ENCODE data around the gene TAC4.
A peak's percentile ranks its signal among the peaks of the same experiment; 100 is the strongest.

Gene TAC4, protein sequence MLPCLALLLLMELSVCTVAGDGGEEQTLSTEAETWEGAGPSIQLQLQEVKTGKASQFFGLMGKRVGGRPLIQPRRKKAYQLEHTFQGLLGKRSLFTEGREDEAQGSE

DNA sequence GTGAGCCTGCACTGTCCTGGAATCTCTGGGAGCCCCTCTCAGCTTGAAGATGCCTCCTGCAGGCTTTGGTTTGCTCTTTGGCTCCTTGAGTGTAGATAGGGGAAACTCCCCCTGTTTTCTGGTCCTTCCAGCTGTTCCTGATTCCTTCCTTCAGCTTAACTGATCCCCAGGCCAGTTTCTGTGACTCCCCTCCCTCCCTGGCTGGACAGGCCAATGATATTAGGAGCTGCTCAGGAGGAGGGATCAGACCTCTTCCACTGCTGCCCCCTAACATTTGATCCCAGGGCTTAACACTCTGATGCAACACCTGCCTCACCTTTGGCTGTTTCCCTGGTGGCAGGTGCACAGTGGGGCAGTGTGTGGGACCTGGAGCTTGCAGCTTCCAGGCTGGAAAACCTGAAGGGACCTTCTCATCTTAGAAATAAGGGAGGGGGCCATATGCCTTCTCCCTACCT is at the start of gene TAC4:
TSS of gene TAC4 (minus strand) at position 51 of the 455 bp plus-strand sequence. CDS start 52 bp downstream, outside the sequence.
- DNase-seq = no peak

DNA sequence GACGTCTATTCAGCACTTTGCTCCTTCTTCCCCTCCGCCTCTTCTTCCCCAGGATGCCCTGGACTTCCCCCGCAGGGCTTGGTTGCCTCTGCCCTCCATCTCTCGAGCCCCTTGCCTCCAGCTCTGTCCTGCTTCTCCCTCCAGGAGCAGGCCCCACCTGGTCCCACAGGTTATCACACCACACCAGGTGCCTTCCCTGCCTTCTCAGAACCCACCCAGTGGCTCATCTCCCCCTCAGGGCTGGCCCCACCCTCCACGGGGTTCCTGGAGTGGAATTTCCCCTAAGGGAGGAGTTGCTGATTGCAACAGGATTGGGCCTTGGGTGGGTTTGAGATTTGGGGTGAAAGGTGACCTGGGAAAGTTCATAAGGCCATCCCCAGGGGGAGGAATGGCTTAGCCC is 49.0 kb upstream of the TAC4 start:
- DNase-seq = no peak

DNA sequence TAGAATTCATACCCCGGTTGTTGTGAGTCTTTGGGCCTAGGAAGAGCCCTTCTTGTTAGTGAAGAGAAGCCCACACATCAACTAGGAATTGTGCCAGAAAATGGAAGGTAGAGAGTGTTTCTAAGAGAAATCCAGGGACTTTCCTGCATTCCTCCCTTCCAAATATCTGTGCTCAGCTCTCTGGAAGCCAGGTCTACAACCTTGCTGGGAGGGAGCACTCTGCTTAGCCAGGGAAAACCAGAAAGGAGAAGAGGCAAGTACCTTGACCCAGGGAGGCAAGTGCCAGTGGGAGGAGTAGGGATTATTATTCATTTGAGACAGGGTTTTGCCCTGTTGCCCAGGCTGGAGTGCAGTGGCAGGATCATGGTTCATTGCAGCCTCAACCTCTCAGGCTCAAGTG is 48.4 kb upstream of the TAC4 start:
- no peak for DNase-seq

- DNase-seq = no peak
Observed at GRCh38 chr17:49895812-49896211, 47.9 kb upstream of the TAC4 start.

GRCh38 chr17:49894761-49895160 is 46.9 kb upstream of the TAC4 start:
- no peak for DNase-seq

DNA sequence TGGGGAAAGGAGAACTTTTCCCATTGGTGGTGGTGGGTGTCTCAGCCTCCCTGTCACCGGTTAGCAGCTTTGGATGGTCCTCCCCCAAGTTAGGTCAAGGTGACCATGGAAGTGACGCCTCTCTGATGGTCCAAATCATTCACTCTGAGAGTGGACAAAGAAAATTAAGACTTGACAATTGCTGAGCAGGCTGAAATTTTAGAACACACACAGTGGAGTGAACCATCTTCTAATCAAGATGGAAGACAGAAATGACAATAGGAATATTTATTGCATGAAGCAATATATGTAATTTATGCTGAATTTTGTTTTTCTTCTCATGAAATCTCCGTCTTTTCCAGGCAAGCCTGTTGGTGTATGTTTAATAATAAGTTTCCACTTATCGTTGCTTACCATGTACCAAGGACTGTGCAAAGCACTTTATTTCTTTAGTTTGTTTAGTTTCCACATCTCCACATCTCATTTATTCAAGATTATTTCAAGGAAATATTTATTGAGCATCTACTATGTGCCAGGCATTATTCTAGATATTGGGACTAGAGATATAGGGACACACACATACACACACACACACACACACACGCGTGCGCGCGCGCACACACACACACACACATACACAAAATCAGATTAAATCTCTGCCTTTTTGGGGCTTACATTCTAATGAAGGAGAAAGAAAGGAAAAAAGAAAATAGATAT is 44.0 kb upstream of the TAC4 start:
- DNase-seq = no peak

GRCh38 chr17:49891271-49891670 is 43.4 kb upstream of the TAC4 start:
- DNase-seq = no peak

- DNase-seq = no peak
Observed at GRCh38 chr17:49890852-49891251, 43.0 kb upstream of the TAC4 start.

- DNase-seq = no peak
Observed at GRCh38 chr17:49890077-49890821, 42.4 kb upstream of the TAC4 start.

DNA sequence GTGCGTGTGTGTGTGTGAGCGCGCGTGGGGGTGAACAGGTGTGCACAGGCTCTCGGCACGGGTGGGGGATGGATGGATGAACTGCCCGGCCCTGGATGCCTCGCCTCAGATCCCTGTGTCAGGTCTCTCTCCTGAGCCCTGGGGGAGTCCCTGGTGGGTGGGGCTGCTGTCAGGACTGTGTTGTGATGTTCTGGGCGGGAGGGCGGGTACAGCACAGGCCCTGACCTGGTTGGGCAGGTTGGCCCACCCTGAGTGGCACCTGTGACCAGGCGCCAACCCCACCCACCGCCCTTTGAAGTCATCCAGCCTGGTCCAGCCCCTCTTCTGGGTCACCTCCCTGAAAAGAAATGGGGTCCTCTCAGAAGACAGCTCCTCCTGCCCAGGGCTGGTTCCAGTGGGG is 41.6 kb upstream of the TAC4 start:
- DNase-seq = no peak

DNA sequence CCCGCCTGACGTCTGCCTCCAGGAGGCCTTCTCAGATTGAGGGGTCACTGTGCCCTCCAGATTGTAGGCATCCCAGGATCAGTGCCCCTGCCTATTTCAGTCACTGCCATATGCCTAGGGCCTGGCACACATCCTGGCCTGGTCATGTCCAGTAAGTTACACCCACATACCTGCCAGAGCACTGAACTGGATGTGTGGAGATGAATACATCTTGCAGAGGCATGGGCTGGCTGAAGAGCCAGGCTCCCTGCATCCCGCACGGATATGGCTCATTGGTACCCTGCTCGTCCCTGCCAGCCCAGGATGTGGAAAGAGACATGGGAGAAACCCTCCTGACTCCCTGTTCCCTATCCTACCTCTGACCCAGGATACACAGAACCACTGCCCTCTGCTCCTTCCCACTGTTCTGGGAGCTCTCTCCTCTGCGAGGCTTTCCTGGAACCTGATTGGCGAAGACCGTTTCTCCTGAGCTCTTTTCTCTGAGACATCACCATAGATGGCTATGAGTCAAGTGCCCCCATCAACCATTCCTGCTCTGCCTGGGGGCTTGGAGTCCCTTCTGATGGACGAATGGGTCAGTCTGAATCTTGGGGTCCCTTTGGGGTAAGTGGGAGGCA is 40.0 kb upstream of the TAC4 start:
- DNase-seq = no peak

GRCh38 chr17:49887086-49887743 is 39.3 kb upstream of the TAC4 start:
- DNase-seq = no peak

DNA sequence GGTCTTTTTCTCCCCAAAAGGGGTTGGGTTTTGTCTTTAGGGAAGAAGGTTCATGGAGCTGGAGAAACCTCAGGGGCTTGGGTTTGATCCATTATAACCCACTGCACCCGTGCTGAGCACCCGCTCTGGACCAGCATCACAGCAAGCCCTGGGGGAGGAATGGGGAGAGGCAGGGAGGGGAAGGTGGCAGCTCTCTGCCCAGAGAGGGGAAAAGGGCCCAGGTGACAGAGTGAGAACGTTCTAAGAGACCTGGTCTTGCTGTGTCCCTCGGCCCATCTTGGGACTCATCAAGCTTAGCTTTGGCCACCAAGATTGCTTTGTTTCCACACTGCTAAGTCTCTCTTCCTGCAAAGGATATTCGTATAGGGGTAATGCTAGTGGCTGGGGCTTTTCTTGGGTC is 38.2 kb upstream of the TAC4 start:
- DNase-seq = no peak

- peak; percentile 29 for DNase-seq
Observed at GRCh38 chr17:49882434-49882833, 34.6 kb upstream of the TAC4 start.

DNA sequence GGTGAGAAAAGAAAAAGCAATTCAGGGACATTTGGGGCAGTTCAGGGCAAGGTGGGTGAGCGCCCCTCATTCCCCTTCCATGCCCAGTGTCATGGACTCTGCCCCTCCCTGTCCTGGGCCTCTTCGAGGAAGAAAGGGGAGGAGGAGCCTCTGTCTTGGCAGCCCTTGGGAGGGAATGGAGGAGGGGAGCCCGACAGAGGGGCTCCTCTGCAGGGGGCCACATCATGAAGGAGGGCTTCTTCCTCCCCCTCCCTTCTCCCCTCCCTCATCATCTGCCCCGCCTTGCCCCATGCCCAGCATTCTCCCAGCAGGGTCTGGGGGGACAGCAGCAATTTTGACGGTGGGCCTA is 33.2 kb upstream of the TAC4 start:
- DNase-seq = no peak

- no peak for DNase-seq
Observed at GRCh38 chr17:49880291-49881053, 32.6 kb upstream of the TAC4 start.

DNA sequence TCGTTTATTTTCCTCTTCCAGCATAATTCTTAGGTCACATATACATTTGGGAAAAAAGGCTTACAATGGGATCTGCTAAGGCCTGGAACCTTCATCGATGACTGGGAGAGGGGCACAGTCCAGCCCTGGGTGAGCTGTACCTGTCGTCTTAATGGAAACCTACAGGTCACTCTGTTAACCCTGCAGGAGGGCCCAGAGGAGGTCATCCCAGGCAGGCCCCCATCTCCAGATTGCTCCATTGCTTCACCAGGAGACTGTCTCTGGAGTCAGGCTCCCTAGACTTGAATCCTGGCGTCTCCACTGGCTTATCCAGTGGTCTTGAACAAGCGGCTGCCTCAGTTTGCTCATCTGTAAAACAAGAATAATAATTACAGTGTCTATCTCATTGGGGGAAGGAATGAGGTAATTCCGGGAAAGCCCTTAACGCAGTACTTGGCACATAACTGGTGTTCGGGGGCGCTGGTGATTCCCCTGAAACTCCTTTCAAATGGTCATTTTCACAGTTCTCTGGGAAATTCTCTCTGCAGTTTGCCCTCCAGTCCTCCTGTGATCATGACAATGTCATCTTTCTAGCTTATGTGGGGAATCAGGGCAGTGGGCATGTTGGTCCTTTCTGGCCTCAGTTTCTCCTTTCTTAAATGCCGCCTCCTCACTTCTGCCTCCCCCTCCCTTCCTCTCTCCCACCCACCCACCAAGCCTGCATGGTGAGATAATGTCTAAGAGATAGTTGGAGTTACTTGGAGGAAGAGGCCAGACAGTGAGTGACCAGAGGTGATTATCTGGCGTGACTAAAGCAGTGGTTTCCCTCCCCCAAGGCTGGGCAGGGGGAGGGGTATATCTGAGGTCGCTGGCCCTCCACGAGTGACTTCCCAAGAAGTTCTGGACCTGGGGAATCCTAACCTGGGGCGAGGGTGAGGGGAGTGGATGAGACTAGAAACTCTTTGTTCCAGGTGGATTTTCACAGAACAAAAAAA is 31.3 kb upstream of the TAC4 start:
- no peak for DNase-seq

DNA sequence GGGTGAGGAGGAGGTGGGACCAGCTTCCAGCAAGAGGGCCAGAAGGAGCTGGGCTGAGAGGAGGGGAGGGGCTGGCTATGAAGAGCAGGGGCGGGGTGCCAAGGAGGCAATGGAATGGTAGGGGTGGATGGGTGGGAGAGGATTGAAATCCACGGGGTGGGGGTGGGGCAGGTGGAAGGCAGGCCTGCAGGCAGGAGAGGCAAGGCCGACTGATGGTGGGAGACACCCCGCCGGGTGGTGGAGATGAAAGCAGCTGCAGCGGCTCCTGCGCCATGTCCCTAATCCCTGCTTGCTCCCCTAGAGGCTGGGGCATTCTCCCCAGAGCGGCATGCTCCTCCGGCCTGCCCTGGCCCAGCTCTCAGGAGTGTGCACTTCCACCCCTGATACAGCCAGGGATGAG is 27.8 kb upstream of the TAC4 start:
- DNase-seq = no peak

DNA sequence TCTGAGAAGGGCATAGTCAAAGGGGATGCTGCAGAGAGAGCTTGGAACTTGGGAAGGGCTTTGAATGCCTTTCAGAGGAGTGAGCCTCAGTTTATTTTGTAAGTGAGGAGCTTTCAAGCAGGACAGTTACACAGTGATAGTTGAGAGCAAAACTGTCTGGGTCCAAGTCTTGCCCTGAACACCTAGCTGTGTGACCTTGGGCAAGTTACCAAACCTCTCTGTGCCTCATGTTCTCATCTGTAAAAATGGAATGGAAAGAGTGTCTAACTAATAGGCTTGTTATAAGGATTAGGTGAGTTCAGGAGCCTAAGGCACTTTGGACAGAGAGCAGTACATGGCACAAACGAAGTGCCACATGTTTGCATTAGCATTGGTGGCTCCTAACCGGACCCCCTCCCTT is 27.0 kb upstream of the TAC4 start:
- no peak for DNase-seq

GRCh38 chr17:49873926-49874325 is 26.1 kb upstream of the TAC4 start:
- no peak for DNase-seq

DNA sequence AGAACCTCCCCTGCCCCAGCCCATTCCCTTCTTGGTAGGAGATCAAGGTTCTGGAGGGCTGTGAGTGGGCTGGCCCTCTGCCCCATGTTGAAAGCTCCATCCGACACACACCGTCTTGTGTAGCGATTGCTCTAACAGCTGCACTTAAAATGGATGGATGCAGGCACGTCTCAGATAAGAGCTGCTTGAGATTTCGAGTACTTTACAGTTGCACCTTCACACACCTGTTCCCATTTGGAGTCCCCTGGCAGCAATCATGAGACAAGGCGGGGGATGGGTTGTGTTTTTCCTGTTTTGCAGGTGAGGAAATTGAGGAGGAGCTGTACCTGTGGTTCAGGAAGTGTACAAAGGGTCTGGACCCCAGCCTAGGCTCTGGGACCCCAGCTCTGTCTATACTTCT is 25.6 kb upstream of the TAC4 start:
- peak; percentile 58 for DNase-seq

Measured in NCI-H524 treated with DMSO at 0.1 percent for 48 hours (cell line).